GM18909 (cell line): ENCODE measurements around the gene PPP1R12B.
"Not testable (repeated sequence)": the region's sequence is repeated elsewhere in the genome, so short reads cannot be mapped to it uniquely, and the experiment has no call there.

Source experiments
- ATAC-seq: cut with Tn5 transposase; IDR thresholded peaks from one replicate; pipeline ENCODE4 v1.9.1; 2021; ENCODE audit warnings: mild to moderate bottlenecking; ENCODE audit not compliant: unreplicated experiment, poor library complexity

PPP1R12B gene

DNA sequence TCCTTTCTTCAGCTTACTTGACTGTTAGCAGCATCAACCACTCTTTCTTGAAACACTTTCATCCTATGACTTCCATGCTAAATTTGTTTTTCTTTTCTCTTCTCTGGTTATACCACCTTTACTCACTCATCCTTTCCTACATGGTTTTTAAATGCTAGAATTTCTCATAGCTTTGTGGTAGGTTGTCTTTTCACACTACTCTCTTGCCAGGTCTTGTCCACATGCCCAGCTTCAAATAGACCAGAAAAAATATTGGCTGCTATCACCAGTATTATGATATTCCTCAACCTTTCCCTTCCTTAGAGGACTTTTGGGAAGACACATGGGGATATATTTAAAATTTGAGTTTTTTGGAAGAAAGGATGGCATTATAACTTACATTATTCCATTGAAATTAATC, 48.8 kb downstream of the PPP1R12B start:
- ATAC-seq, result no peak

DNA sequence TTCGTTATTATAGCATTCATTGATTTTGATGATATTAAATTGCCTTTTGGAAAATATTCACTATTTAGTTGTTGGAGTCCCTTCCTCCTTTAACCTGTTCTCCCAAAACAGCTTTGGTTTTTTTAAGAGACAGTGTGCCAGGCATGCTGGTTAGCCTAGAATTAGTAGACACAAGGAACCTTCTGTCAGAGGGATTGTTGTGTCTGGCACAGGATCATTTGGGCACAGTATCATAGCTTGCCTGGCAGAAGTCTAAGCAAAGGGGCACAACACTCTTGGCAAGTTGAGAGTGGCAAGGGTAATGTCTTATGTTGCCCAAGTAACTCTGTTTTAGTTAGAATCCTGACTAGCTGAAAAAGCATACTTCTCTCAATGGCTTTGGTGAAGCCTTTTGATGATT, 49.9 kb downstream of the PPP1R12B start:
- ATAC-seq, result not testable (repeated sequence)

GRCh38 chr1:202401771-202402170, 53.3 kb downstream of the PPP1R12B start:
- ATAC-seq, result not testable (repeated sequence)

- ATAC-seq, result not testable (repeated sequence)
These were observed 54.9 kb downstream of the PPP1R12B start for GRCh38 chr1:202403381-202403780.

DNA sequence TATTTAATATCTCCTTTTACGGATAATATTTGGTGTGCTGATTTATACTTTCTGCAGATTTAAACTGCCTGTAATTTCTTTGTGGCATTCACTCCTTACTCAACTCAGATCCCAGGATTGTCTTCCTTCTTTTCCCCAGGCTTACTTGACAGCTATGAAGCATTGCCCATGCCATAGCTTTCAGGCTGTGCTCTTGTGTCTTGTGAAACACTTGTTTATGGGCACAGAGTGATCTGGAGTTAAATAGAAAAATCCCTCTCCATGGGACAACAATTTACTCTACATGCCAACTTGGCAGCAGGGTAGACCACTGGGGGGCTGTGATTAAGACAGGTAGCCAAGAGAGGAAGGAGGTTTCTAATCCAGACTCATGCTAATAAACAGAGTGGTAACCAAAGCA, 57.4 kb downstream of the PPP1R12B start:
- no peak for ATAC-seq

DNA sequence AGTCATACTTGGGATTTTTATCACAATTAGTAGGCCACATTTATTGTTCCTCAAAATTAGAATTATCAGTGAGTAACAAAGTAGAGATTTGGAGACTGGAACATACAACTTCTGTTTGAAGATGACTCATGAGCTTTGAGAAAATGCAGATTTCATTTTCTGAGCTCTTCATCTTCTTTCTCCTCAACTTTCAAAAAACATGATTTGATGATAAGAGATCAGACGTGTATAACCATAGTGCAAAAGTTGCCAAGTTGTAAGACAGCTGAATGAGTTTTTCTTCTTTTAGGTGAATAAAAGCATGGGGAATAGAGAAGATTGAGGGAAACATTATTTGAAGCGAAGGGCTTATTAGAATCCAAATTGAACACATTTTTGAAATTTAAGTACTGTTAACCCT, 58.4 kb downstream of the PPP1R12B start:
- ATAC-seq, result not testable (repeated sequence)

DNA sequence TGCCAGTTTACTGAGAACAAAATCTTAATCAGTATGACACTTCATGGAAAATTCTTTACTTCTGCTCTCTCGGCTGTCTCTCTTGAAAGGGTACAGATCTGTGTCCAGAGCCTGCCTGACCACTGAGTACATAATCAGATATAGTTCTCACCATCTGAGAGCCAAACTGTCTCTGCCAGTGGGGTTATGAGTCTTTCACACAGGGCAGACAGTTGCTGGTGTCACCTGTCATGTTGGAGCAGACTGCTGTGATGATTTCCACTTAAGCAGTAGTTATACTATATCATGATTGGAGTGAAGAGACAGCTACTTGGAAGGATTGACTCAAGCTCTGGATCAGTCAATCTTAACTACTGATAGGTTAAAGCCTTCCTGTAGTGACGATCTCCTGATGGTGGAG, 58.9 kb downstream of the PPP1R12B start:
- not testable (repeated sequence) for ATAC-seq

DNA sequence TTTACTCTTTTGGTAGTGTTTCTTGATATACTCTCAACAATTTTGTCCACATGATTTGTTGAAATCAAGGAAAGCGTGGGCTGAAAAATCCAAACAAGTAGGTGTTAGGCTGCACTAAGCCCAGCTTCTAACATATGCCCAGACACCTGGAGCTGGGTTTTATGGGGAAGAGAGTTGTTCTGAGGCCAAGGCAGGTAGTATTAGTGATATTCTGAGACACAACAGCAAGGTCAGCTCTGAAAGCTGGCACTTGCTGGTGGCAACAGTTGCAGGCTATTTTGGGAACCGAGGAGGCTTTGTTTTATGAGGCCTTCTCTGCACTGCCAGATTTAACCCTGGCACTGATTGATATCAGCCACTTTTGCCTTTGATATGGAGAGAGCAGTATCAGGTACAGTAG, 61.8 kb downstream of the PPP1R12B start:
- ATAC-seq, result not testable (repeated sequence)

DNA sequence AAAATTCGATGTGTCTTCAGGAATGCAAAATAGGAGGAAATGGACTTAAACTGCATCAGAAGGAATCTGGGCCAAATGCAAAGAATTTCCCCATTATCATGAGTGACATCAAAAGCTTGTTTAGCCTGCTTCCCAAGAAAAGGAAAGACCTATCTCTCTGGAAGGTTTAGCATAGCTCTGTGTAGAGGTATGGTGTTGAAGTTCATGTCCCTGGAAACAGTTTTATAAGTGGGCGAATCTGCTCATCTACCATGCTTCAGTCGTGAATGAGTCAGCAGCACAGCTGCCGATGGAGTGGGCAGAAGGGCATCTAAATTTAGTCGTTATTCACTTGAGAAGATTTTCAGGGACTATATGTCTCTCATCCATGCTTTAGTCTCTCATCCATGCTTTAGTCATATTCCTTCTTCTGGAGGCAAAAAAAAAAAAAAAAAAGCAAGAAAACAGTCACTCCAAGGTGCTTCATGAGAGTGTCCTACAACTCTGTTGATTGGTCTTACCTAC, 62.4 kb downstream of the PPP1R12B start:
- ATAC-seq, result not testable (repeated sequence)

DNA sequence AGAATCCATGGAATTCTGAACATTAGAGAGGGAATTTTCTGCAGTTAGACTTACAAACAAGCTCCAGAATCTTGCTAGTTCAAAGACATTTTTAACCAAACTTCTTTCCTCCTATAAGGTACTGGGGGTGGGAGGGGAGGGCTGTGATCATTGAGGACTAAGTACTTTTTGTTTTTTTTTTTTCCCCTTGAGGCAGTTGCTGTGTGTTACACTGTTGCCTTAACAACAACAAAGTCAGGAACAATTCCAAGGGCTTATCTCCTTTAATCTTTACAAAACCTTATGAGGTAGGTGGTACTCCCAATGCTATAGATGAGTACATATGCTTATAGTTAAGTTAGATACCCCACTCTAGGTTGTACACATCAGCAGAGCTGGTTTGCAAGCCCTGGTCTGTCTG, 62.9 kb downstream of the PPP1R12B start:
- no peak for ATAC-seq

- not testable (repeated sequence) for ATAC-seq
These were observed 63.9 kb downstream of the PPP1R12B start for GRCh38 chr1:202412421-202412820.

- ATAC-seq, result no peak
These were observed 68.1 kb downstream of the PPP1R12B start for GRCh38 chr1:202416641-202417040.

DNA sequence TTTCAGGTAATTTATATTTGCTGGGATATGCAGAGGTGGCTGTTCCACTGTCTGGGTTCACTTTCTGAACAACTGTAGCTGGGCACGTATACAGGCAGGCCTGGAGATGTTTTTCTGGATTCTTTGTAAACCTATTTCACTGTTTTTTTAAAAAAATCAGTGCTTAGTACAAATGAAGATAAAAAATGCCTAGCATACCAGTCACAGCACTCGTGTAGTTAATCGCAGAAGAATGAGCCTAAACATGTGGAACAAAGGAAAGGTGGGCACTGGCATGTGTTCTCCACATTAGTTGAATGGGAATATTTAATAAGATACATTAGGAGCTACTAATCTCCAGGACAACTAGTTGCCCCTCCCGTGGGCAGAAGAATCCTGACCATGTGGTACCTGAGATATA, 68.6 kb downstream of the PPP1R12B start:
- ATAC-seq, result not testable (repeated sequence)

DNA sequence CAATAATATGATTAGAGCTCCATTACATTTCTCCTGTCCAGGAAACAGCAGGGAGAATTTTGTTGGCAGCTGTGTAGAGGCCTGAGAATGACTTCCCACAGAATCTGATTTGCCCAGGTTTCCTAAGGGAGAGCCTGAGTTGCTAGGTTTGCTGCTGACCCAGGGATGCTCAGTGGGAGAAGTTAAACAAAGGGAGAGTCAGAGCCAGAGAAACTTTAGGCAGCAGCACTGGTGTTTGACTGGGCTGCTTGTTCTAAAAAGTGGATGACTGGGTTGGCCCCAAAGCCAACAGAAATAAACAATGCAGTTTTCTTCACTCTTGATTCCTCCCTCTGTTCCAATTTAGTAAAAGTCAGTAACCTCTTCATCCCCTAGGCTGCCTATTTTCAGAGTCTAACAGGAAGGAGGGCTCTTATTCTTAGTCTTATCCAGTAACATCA, 69.3 kb downstream of the PPP1R12B start:
- not testable (repeated sequence) for ATAC-seq

DNA sequence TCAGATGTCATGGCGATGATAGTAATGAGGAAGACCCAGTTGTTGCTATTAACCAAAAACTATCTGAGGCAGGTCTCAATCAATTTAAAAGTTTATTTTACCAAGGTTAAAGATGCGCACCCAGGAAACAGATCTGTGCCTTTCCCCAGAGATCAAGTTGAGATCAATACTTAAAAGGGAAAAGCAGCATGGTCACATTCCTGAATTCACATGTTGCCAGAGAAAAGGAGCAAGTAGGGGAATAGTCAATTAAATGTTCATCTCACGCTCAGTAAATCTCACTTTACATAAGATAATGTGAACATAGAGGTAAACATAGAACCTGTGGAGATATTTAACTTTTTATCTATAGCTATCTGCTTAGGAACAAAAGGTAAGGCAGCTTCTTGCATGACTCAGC, 71.2 kb downstream of the PPP1R12B start:
- ATAC-seq, result not testable (repeated sequence)

DNA sequence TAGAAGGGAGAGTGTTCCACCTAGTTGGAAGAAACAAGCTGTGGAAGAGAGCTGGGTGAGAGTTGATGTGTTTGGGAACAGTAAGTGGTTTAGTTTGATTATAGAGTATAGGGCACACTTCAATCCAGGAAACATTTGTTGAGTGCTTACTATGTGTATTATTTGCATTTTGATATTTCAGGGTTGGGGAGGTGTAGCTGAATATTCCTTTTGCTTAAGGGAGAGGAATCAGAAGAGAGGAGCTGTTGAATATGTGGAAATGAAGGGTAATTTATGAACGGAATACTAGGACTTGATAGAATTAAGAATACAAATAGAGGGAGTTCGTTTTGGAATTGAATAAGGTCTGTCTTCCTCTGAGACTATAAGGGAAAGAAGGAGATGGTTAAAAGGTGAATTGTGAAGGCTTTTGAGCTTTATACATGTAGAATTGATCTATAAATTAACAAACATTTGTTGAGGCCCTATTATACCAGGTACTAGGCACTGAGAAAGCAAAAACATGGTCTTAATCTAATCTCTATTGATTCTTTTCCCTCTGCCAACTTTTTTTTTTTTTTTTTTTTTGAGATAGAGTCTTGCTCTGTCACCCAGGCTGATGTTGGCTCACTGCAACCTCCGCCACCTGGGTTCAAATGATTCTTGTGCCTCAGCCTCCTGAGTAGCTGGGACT, 72.1 kb downstream of the PPP1R12B start:
- ATAC-seq, result not testable (repeated sequence)

- ATAC-seq, result not testable (repeated sequence)
These were observed 74.2 kb downstream of the PPP1R12B start for GRCh38 chr1:202422709-202423108.

DNA sequence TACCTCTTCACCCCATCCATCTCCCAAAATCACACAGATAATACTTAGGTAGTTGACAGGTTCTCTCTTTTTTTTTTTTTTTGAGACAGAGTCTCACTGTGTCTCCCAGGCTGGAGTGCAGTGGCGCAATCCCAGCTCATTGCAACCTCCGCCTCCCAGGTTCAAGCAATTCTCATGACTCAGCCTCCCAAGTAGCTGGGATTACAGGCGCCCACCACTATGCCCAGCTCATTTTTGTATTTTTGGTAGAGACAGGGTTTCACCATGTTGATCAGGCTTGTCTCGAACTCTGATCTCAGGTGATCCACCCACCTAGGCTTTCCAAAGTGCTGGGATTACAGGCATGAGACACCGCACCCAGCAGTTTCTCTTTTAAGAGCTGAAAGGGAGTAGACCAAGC, 75.8 kb downstream of the PPP1R12B start:
- ATAC-seq, result not testable (repeated sequence)

DNA sequence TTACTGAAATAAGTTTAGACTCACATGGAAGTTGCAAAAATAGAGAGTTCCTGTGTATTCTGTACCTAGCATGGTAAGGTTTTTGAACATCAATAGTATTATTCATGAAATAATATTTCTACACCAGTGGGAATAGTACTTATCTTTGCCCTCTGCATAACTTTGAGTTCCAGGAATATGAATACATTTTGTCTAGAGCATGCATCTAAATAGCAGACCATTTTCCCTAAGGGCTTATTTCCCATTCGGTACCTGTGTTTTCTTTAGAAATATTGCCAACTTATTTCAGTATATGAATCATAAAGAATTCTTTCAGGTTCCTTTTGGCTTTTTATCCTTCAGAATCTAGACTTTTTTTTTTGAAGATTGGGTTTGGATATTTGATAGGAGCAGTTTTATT, 81.6 kb downstream of the PPP1R12B start:
- ATAC-seq, result not testable (repeated sequence)

DNA sequence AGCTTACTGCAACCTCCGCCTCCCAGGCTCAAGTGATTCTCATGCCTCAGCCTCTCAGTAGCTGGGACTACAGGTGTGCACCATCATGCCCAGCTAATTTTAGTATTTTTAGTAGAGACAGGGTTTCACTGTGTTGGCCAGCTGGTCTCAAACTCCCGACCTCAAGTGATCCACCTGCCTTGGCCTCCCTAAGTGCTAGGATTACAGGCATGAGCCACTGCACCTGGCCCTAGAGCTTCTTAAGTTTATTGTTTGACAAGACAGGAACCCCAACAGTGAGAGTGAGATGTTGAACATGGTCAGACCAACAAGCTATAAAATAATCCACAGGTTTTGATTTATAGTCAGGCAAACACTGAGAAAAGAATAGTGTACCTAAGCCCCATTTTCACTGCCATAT, 83.8 kb downstream of the PPP1R12B start:
- not testable (repeated sequence) for ATAC-seq

DNA sequence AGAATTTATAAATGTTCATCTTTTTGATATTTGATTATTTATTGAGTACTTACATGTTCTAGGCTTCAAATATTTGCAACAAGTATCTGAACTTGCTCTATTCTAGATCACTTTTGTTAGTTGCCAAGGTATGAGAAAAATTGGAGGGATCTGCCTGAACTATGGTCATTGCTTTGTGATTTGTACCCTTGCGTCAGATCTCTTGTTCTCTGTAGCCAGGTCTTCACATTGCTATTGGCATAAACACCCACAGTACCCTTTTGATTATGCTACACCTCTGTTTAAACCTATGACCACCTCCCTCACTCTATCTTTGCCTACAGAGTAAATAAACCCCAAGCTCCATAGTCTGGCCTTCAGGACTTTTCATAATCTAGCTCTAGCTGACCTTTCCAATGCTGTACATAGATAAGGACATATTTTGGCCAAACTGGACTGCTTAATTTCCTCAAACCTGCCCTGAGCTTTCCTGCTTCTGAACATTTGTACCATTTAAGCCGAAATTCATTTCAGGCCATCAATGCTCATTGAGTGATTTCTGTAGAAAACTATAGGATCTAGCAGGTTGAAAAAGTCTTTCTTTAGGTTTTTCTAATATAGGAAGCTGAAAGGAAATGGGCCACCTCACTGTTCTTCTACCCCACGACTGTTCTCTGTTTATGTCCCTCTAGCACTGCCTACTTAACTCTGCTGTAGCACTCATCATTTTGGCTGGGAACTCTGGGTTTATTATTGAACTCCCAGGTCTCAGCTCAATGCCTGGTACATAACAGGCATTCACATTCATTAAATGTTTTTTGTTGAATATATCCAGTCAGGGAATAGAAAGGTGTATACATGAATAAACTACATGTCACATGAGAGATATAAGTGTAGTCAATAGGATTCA, 84.9 kb downstream of the PPP1R12B start:
- no peak for ATAC-seq
